ENCODE data around the gene TACC2. TPM values are rescaled to one million over a fixed set of nuclear protein-coding genes. Genes with fewer than 3 reads are reported as not detected.
"Not testable (repeated sequence)": the region's sequence is repeated elsewhere in the genome, so short reads cannot be mapped to it uniquely, and the experiment has no call there.

Gene TACC2
- total RNA-seq, 1 donor from 2014 or later = 341 TPM

DNA sequence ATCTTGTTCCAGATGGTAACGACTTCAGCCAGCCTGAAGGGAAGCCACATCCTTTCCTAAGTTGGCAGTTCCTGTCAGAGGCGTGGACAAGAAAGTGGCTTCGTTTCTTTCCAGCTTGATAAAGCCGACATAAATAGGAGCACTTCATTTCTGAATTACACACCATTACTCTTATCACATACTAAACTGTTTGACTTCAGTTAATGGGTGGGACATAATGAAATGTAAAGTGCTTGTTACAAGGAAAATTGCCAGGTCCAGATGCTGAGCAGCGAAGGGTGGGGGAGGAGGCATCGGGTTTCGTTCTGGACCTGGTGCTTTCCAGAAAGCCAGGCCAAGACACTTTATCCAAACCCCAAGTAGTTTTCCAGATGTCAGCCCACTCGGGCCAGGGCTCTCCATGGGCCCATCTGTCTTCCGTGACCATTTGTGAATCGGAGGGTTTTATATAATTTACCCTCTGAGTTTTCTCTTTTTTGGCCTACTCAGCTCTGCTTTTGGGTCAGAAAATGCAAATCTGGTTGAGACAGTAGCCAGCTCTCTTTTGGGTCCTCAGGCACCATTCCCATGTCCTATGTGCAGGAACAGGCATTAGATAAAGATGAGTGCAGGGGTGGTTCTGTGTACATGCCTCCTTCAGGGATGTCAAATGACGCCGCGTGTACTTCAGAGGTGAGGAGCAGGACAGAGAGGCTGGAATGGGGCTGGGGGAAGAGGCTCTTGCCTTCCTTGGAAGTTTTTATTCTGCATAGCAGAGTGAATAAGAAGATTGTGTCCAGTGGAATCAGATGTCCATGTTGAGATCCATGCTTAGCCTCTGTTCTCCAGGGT, 90.2 kb downstream of the TACC2 start:
- intact Hi-C loops (cut with DNase I) = loop anchor here (2.0 kb wide), 1 partner anchor 34 kb away; no protein-coding TSS in a partner anchor
- DNase-seq (ENCODE audit: missing footprints) = no peak
- ATAC-seq = peak; percentile 69

DNA sequence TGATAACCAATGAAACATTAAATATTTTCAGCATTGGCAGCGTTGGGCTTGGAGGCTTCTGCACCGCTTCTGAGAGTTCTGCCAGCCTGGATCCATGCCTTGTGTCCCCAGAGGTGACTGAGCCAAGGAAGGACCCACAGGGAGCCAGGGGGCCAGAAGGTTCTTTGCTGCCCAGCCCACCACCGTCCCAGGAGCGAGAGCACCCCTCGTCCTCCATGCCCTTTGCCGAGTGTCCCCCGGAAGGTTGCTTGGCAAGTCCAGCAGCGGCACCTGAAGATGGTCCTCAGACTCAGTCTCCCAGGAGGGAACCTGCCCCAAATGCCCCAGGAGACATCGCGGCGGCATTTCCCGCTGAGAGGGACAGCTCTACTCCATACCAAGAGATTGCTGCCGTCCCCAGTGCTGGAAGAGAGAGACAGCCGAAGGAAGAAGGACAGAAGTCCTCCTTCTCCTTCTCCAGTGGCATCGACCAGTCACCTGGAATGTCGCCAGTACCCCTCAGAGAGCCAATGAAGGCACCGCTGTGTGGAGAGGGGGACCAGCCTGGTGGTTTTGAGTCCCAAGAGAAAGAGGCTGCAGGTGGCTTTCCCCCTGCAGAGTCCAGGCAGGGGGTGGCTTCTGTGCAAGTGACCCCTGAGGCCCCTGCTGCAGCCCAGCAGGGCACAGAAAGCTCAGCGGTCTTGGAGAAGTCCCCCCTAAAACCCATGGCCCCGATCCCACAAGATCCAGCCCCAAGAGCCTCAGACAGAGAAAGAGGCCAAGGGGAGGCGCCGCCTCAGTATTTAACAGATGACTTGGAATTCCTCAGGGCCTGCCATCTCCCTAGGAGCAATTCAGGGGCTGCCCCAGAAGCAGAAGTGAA, 93.9 kb downstream of the TACC2 start:
- intact Hi-C loops (cut with DNase I) = no loop called here
- DNase-seq (ENCODE audit: missing footprints) (no peak), ATAC-seq (no peak)

DNA sequence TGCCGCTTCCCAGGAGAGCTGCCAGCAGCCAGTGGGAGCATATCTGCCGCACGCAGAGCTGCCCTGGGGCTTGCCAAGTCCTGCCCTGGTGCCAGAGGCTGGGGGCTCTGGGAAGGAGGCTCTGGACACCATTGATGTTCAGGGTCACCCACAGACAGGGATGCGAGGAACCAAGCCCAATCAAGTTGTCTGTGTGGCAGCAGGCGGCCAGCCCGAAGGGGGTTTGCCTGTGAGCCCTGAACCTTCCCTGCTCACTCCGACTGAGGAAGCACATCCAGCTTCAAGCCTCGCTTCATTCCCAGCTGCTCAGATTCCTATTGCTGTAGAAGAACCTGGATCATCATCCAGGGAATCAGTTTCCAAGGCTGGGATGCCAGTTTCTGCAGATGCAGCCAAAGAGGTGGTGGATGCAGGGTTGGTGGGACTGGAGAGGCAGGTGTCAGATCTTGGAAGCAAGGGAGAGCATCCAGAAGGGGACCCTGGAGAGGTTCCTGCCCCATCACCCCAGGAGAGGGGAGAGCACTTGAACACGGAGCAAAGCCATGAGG, 94.6 kb downstream of the TACC2 start:
- ATAC-seq (peak; percentile 51), DNase-seq (ENCODE audit: missing footprints) (no peak)
- intact Hi-C loops (cut with DNase I) = no loop called here

DNA sequence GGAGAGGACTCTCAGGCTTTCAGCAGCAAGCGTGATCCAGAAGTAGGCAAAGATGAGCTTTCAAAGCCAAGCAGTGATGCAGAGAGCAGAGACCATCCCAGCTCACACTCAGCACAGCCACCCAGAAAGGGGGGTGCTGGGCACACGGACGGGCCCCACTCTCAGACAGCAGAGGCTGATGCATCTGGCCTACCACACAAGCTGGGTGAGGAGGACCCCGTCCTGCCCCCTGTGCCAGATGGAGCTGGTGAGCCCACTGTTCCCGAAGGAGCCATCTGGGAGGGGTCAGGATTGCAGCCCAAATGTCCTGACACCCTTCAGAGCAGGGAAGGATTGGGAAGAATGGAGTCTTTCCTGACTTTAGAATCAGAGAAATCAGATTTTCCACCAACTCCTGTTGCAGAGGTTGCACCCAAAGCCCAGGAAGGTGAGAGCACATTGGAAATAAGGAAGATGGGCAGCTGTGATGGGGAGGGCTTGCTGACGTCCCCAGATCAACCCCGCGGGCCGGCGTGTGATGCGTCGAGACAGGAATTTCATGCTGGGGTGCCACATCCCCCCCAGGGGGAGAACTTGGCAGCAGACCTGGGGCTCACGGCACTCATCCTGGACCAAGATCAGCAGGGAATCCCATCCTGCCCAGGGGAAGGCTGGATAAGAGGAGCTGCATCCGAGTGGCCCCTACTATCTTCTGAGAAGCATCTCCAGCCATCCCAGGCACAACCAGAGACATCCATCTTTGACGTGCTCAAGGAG, 95.5 kb downstream of the TACC2 start:
- DNase-seq (ENCODE audit: missing footprints) = no peak
- ATAC-seq = no peak

DNA sequence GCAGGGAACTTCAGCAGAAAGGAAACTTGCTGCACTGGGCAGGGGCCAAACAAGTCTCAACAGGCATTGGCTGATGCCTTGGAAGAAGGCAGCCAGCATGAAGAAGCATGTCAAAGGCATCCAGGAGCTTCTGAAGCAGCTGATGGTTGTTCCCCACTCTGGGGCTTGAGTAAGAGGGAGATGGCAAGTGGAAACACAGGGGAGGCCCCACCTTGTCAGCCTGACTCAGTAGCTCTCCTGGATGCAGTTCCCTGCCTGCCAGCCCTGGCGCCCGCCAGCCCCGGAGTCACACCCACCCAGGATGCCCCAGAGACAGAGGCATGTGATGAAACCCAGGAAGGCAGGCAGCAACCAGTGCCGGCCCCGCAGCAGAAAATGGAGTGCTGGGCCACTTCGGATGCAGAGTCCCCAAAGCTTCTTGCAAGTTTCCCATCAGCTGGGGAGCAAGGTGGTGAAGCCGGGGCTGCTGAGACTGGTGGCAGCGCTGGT, 96.5 kb downstream of the TACC2 start:
- no peak for DNase-seq (ENCODE audit: missing footprints)
- intact Hi-C loops (cut with DNase I) = no loop called here
- no peak for ATAC-seq

More for the DNA sequence above, 95.5 kb downstream of the TACC2 start:
- intact Hi-C loops (cut with DNase I) = no loop called here

DNA sequence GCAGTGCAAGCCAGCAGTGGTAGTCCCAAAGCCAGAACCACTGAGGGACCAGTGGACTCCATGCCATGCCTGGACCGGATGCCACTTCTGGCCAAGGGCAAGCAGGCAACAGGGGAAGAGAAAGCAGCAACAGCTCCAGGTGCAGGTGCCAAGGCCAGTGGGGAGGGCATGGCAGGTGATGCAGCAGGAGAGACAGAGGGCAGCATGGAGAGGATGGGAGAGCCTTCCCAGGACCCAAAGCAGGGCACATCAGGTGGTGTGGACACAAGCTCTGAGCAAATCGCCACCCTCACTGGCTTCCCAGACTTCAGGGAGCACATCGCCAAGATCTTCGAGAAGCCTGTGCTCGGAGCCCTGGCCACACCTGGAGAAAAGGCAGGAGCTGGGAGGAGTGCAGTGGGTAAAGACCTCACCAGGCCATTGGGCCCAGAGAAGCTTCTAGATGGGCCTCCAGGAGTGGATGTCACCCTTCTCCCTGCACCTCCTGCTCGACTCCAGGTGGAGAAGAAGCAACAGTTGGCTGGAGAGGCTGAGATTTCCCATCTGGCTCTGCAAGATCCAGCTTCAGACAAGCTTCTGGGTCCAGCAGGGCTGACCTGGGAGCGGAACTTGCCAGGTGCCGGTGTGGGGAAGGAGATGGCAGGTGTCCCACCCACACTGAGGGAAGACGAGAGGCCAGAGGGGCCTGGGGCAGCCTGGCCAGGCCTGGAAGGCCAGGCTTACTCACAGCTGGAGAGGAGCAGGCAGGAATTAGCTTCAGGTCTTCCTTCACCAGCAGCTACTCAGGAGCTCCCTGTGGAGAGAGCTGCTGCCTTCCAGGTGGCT, 97.7 kb downstream of the TACC2 start:
- intact Hi-C loops (cut with DNase I) = no loop called here
- no peak for ATAC-seq
- DNase-seq (ENCODE audit: missing footprints) = no peak

DNA sequence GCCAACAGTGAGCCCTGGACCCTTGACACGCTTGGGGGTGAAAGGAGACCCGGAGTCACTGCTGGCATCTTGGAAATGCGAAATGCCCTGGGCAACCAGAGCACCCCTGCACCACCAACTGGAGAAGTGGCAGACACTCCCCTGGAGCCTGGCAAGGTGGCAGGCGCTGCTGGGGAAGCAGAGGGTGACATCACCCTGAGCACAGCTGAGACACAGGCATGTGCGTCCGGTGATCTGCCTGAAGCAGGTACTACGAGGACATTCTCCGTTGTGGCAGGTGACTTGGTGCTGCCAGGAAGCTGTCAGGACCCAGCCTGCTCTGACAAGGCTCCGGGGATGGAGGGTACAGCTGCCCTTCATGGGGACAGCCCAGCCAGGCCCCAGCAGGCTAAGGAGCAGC, 98.5 kb downstream of the TACC2 start:
- DNase-seq (ENCODE audit: missing footprints) (no peak), ATAC-seq (no peak)
- intact Hi-C loops (cut with DNase I) = no loop called here

DNA sequence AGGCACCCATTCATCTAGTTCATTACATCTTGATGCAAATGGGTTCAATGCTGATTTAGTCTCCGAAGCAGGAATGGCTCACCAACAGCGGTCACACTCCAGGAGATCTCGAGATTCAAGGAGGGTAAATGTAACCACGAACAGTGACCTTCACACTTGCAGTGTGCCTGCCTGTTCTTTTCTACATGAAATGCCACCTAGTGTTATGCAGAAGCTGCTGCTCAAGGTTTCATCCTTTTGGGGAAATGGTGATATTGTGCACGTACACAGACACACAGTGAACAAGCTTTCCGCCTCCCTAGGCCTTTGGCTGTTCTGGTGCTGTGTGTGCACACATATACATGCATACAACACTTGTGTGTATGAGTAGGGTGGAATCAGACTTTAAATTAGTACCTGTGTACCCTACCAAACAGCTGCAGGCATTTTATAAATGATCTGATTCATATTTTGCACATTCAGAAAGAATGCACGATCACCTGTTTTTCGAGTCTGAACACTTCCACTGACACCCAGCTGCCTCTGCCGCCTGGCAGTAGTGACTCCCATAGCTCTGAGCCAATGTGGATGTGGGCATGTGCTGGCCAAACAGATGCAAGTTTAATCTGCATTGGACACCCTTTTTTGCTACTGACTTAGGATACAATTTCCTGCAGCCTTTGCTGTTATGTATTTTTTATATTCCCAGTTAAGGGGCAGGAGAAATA, 100.5 kb downstream of the TACC2 start:
- ATAC-seq = no peak
- intact Hi-C loops (cut with DNase I) = no loop called here
- no peak for DNase-seq (ENCODE audit: missing footprints)

DNA sequence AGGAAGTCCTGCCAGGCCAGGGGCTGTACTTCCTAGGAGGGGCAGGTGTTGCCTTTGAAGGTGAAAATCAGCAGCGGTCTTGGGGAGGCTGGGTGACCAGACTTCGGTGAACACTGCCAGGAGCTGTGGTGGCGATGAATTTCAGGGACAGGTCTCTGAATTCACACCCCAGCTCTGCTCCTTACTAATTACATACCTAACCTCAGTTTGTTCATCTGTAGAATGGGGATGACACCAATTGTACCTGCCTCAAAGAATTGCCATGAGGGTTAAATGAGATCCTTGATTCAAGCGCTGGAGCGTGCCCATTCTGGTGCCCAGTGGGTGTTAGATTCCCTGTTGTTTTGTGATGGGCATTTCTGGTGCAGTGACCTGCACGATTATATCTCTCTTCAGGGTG, 102.8 kb downstream of the TACC2 start:
- intact Hi-C loops (cut with DNase I) = no loop called here
- ATAC-seq (no peak), DNase-seq (ENCODE audit: missing footprints) (no peak)

DNA sequence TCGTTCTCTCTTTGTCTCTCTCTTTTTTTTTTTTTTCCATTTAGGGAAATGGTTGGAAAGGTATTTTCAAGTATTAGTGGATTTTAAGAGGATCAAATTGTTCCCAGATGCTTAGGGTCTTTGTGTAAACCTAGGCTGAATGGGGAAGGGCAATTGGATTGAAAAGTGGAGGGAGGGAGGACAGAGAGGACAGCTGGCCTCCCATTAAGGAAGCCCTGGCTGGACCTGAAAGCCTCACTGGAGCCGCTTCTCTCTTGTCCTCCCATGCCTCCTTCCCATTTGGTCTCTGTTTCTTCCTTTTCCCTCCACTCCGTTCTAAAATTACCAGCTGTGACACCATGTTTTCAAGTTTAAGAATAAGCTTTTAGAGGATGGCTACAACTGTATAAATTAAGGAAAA, 104.1 kb downstream of the TACC2 start:
- intact Hi-C loops (cut with DNase I) = no loop called here
- ATAC-seq (no peak), DNase-seq (ENCODE audit: missing footprints) (no peak)

DNA sequence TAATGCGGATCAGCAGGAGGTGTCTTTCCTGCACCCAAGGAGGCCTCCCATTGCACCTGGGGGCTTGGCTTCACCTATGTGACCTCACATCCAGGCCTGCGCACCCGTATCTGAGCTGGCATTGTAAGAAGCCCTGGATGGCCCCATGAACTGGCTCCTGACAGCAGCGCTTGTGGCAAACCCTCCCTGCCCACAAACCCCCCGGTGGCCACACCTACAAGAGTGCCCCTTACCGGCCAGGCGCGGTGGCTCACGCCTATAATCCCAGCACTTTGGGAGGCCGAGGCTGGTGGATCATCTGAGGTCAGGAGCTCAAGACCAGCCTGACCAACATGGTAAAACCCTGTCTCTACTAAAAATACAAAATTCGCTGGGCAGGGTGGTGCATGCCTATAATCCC, 107.2 kb downstream of the TACC2 start:
- ATAC-seq; DNase-seq (ENCODE audit: missing footprints); intact Hi-C loops (cut with DNase I): not testable (repeated sequence)

DNA sequence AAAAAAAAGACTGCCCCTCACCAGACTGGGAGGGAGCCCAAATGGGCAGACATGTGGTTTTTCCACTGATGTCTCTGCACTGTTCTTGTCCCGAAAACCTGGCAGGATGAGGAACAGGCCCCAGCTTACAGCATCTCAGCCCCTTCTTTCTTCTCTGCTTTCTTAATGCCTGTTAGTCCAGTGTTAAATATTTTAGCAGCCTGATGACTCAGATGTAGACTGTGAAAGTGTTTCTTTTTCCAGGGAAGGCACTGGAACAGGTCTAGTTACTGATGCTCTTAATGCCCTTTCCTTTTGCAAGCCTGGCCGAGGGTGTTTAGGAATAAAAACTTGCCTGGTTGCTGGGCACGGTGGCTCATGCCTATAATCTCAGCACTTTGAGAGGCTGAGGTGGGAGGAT, 107.7 kb downstream of the TACC2 start:
- DNase-seq (ENCODE audit: missing footprints) = no peak
- no peak for ATAC-seq
- intact Hi-C loops (cut with DNase I) = no loop called here

DNA sequence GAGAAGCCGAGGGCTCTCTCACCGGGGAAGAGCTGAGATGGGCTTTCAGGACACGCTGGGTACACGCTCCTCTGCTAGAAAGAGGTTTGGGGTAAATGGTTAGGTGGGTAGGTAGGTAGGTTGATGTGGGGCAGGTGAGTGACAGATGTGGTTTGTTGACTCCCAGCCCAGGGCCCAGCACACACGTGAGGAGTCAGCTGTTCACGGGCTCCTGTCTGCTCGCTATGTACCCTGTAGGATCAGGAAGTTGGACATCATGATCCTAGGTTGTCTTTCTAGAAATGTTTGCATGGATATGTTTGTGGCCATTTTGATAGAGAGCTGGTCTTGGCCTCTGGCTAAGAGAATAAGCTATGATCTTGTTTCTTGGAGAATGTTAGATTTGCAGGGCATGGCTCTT, 109.0 kb downstream of the TACC2 start:
- no peak for DNase-seq (ENCODE audit: missing footprints)
- intact Hi-C loops (cut with DNase I) = no loop called here
- no peak for ATAC-seq

DNA sequence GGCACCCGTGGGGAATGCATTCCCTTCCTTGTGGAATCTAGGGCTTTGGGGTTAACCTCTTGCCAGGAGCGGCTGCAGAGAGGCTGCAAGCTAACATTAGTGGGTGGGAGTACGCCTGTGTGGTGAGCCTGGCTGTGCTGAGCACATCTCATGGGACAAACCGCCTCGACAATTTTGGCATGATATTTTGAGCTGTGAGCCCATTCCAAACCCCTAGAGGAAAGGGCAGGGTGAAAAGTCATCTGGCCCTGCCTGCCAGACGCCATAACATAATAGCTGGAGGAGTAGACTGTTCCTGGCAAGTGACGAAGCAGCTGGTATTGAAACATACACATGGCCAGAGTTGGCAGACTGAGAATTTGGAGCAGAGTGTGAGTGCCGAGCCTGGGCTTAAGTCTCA, 110.0 kb downstream of the TACC2 start:
- intact Hi-C loops (cut with DNase I) = no loop called here
- DNase-seq (ENCODE audit: missing footprints) (no peak), ATAC-seq (peak; percentile 38)

DNA sequence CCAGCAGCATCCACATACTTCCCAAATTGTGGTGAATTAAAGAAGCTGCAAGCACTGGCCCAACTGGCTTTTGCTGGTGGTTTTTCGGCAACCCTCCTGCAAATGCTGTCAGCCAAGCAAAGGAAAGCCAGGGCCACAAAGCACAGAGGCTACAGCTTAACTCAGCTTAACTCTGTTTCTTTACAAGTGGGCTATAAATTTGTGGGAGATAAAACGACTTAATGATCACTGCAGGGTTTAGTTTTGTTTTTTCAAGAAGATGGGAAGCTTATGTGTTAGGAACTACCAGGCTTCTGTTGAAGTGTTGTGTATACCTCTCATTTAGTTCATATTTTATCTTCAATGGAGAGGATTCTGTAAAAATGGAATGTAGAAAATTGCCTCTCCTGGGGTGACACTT, 110.6 kb downstream of the TACC2 start:
- DNase-seq (ENCODE audit: missing footprints) (no peak), ATAC-seq (no peak)
- intact Hi-C loops (cut with DNase I) = no loop called here

DNA sequence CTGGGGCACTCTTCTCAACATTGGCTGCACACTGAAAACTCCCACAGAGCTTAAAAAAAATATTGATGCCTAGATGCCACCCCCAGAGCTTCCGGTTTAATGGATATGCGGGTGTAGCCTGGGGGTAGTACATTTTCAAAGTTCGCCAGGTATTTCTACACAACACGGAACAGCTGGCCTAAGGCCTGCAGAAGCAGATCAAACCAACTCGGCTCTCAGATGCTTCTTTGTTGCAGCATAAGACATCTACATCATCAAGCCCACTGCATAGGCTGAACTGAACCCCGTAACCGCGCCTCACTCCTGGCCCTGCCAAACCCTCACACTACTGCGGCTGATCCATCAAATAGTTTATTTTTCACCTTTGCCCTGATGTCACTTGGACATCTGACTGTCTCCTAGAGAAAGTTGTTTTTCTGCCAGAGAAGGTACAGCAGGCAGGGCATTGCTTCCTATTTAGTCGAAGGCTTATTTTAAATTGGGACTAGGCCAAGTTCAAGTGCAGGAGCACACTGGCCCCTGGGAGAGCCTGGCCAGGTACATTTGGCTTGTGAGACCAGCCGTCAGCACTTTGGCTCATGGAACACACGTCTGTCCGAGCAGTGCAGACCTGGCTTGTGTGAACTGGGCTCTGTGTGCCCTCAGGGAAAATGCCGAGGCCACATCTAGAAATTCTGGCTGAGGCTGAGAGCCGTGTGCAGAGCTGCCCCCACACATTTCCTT, 113.3 kb downstream of the TACC2 start:
- DNase-seq (ENCODE audit: missing footprints) (no peak), ATAC-seq (peak; percentile 71)
- intact Hi-C loops (cut with DNase I) = no loop called here

Measured in Right ventricle myocardium inferior (tissue), 1 donor.